ENCODE measurements around the gene CHD9NB.
"Not testable (repeated sequence)": the region's sequence is repeated elsewhere in the genome, so short reads cannot be mapped to it uniquely, and the experiment has no call there.

CHD9NB gene

GRCh38 chr16:53055541-53056391, 3.1 kb upstream of the CHD9NB start:
- DNase-seq = peak; percentile 73

GRCh38 chr16:53054670-53055485, 2.2 kb upstream of the CHD9NB start, which contains the start of gene CHD9:
Gene CHD9 (plus strand): TSS chr16:53054991. CDS start chr16:53156090, 101,099 bp downstream.
- peak; percentile 85 for DNase-seq

DNA sequence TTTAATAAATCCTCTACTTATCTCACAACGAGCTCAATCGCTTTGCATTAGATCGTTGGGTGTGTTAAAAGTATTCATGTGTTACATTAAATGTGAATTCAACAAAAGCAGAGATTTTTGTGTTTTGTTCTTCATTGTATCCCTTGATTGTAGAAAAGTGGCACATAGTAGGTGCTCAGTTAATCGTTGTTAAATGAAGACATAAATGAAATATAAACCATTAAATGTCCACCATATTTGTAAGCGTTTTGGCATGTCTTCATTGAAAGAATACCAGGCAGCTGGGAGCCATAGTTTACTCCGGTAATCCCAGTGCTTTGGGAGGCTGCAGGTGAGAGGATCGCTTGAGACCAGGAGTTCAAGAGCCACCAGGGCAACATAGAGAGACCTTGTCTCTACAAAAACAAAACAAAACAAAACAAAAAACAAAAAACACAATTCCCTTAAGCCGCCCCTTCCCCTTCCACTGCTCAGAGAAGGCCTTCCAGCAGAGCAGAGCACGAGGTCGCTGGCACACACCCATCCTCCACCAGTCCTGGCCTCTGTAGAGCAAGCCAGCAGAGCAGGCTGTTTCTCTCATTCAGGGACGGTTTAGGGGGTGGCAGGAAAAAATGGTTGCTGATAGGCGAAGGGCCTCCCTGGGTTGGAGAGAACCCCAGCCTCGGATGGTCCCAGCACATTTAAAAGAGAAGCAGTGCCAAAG, 1.4 kb upstream of the CHD9NB start:
- DNase-seq = peak; percentile 18

DNA sequence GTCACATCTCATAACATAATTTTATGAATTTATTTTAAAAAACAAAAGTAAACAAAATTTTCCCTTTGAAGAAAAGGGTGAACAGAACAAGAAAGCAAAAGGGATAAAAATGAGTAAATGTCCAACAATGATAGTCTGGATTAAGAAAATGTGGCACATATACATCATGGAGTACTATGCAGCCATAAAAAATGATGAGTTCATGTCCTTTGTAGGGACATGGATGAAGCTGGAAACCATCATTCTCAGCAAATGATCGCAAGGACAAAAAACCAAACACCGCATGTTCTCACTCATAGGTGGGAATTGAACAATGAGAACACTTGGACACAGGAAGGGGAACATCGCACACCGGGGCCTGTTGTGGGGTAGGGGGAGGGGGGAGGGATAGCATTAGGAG, 1.4 kb downstream of the CHD9NB start:
- not testable (repeated sequence) for DNase-seq

DNA sequence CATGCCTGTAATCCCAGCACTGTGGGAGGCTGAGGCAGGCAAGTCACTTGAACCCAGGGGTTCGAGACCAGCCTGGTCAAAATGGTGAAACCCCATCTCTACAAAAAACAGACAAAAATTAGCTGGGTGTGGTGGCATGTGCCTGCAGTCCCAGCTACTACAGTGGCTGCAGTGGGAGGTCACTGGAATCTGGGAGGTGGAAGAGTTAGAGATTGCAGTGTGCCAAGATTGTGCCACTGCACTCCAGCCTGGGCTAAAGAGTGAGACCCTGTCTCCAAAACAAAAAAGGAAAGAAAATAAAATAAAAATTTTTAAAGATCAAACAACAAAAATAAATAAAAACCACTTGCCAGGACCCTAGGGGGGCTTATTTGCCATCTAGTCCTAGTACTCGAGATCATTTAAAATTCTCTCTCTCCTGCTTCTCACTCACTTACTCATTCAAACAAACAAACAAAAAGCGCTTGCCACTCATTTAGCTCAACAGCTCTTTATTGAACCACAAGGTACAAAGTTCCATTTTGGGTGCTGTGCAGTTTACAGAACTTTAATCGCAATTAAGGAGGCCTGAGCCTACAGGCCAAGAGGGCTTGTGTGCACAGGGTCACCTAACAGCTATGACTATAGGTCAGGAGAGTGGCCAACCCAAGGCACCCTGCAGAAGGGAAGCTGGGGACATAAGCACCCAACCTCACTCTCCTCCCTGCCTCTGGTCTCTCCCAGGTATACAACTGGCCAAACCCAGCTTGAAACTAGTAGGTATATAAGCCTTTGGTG, 4.4 kb downstream of the CHD9NB start:
- no peak for DNase-seq

DNA sequence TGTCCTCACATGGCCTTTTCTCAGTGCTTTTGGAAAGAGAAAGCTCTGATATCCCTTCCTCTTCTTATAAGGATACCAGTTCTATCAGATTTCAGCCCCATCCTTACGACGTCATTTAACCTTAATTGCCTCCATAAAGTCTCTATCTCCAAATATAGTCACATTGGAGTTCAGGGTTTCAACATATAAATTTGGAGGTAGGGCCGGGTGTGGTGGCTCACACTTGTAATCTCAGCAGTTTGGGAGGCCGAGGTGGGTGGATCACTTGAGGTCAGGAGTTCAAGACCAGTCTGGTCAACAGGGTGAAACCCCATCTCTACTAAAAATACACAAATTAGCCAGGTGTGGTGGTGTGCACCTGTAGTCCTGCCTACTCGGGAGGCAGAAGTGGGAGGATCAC, 5.2 kb downstream of the CHD9NB start:
- not testable (repeated sequence) for DNase-seq

- no peak for DNase-seq
Observed at GRCh38 chr16:53045341-53046220, 7.1 kb downstream of the CHD9NB start.

- DNase-seq = no peak
Observed at GRCh38 chr16:53043986-53044601, 8.6 kb downstream of the CHD9NB start.

DNA sequence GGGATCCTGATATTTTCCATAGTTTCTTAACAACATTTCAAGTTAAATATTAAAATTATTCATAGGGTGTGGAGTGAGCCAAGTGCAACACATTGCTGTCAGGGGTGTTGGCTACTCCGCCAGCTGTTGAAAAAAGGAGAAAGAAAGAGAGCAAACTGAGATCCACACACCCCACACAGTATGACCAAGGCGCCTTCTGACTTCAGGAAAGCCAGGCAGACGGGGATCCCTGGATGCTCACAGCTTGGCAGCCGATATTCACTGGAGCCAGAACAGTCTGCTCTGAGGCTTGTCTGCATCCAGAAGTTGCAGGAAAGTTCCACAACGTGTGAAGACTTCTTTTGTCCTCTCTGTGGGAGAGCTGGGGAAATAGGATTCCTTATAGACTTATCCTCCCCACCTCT, 9.3 kb downstream of the CHD9NB start:
- DNase-seq = no peak

- DNase-seq = no peak
Observed at GRCh38 chr16:53042235-53042701, 10.4 kb downstream of the CHD9NB start.

GRCh38 chr16:53041320-53042051, 11.2 kb downstream of the CHD9NB start:
- DNase-seq = peak; percentile 24

DNA sequence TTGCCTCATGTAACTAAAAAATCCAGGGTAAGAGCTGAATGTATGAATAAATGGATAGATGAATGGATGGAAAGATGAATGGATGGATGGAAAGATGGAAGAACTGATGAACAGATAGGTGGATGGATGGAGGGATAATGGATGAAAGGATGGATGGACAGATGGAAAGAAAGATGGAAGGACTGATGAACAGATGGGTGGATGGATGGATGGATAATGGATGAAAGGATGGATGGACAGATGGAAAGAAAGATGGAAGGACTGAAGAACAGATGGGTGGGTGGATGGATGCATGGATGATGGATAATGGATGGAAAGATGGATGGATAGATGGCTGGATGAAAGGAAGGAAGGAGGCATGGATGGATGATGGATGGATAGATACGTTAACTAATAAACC, 11.9 kb downstream of the CHD9NB start:
- DNase-seq = no peak

DNA sequence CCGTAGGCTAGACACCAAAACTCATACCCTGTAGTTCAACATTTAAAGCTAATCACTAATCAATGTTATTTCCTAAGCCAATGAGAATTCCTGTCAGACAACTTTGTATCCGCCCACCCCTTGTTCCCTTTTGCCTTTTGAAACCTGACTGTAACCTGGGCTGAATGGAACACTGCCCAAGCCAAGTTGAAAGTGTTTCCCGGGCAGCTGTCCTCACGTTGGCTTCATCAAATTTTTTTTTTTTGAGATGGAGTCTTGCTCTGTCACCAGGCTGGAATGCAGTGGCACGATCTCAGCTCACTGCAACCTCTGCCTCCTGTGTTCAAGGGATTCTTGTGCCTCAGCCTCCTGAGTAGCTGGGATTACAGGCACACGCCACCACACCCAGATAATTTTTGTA, 16.0 kb downstream of the CHD9NB start:
- DNase-seq = not testable (repeated sequence)

GRCh38 chr16:53036066-53036465, 16.6 kb downstream of the CHD9NB start:
- no peak for DNase-seq

GRCh38 chr16:53035176-53035942, 17.3 kb downstream of the CHD9NB start:
- DNase-seq = no peak

DNA sequence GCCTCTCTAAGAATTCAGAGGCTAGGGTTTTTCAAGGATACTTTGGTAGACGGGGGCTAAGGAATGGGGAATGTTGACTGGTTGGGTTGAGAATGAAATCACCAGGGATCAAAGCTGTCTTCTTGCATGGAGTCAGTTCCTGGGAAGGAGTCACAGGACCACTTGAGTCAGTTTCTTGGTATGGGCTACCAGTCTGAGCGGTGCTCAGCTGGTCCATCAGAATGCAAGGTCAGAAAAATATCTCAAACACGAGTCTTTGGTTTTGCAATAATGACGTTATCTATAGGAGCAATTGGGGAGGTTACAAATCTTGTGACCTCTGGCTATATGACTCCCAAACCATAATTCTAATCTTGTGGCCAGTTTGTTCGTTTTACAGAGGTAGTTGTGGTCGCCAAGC, 18.4 kb downstream of the CHD9NB start:
- no peak for DNase-seq

GRCh38 chr16:53031323-53031942, 21.3 kb downstream of the CHD9NB start:
- no peak for DNase-seq

DNA sequence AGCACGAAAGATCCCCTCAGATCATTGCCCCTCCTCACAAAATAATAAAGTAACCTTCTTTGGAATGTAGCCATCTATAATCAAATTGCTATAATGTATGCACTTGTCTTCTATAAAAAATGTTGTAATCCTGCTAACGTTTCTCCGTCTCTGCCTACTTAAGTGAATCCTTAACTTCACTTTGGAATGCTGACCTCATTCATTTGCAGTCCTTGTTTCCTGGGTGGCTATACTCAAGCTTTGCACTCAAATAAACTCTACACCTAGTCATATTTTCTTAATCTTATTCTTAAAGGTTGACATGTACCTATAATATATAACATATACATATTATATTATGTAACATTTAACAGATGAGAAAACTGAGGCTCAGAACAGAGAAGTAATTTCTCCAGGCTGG, 22.7 kb downstream of the CHD9NB start:
- DNase-seq = no peak

- DNase-seq = no peak
Observed at GRCh38 chr16:53024045-53024444, 28.7 kb downstream of the CHD9NB start.
